Hepatocyte (in vitro differentiated cells): ENCODE results near the gene EFCAB10.

Experiments used
- EZH2 ChIP-seq: fragments of 200-600 bp; sonication (generic); IDR thresholded peaks from 2 replicates; pipeline ENCODE4 v1.6.1; 2016; ENCODE audit warnings: antibody characterized with exemption, mild to moderate bottlenecking, borderline replicate concordance
- TF ChIP-seq, protein P1 (sequence below): fragments of 200-600 bp; sonication (generic); IDR thresholded peaks from 2 replicates; pipeline ENCODE4 v1.5.1; 2016; ENCODE audit warnings: antibody characterized with exemption, mild to moderate bottlenecking; ENCODE audit not compliant: poor library complexity

DNA sequence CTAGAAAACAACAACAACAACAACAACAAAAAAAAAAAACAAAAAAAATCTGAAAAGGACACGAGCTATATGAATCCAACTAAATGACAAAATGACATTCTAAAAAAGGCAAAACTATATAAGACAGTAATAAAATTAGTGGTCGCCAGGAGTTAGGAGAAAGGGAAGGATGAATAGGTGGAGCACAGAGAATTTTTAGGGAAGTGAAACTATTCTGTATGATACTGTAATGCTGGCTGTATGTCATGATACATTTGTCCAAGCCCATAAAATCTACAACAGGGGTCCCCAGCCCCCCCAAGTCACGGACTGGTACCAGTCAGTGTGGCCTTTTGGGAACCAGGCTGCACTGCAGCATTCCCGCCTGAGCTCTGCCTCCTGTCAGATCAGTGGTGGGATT is 56.5 kb downstream of the EFCAB10 start:
- TF ChIP-seq, protein P1, sequence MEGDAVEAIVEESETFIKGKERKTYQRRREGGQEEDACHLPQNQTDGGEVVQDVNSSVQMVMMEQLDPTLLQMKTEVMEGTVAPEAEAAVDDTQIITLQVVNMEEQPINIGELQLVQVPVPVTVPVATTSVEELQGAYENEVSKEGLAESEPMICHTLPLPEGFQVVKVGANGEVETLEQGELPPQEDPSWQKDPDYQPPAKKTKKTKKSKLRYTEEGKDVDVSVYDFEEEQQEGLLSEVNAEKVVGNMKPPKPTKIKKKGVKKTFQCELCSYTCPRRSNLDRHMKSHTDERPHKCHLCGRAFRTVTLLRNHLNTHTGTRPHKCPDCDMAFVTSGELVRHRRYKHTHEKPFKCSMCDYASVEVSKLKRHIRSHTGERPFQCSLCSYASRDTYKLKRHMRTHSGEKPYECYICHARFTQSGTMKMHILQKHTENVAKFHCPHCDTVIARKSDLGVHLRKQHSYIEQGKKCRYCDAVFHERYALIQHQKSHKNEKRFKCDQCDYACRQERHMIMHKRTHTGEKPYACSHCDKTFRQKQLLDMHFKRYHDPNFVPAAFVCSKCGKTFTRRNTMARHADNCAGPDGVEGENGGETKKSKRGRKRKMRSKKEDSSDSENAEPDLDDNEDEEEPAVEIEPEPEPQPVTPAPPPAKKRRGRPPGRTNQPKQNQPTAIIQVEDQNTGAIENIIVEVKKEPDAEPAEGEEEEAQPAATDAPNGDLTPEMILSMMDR: no peak
- no peak for TF ChIP-seq EZH2
